ENCODE measurements around the gene PPP1R1B.

Gene PPP1R1B

GRCh38 chr17:39615434-39615833, 11.3 kb upstream of the PPP1R1B start:
- no peak for DNase-seq (ENCODE audit: low spot score)

GRCh38 chr17:39617100-39617445, 9.7 kb upstream of the PPP1R1B start:
- DNase-seq (ENCODE audit: low spot score): no peak

- no peak for DNase-seq (ENCODE audit: low spot score)
These were observed 9.1 kb upstream of the PPP1R1B start for GRCh38 chr17:39617446-39618245.

DNA sequence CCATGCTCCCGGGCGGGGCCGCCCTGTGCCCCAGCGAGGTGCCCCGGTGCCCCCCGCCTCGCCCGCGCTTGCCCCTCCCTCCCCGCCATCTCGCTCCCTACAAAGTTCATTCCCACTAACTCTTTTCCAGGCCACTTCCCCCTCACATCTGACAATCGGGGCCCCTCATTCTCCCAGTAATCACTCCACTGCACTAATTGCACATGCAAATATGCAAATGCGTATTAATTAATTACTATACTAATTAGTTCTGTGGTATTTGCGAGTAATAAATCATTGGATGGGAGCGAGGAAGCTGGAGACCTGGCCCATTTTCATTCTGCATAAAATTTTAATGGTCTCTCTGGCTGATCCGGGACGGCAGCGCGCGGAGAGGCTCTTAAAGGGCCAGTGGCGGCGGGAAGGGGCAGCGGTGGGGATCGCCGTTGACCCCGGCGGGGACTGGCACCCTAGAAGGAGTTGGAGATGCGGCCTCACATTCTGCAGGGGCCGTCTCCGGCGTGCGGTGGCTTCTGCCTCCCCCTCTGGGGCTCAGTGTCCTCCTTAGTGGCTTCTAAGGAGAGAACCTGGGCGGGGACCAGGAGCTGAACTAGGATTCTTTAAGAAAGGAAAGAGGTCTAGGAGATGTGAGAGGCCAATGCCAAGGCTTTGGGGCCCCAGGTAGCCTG, 8.4 kb upstream of the PPP1R1B start:
- no peak for DNase-seq (ENCODE audit: low spot score)

GRCh38 chr17:39618956-39619785, 7.6 kb upstream of the PPP1R1B start:
- no peak for DNase-seq (ENCODE audit: low spot score)

- DNase-seq (ENCODE audit: low spot score): no peak
These were observed 7.0 kb upstream of the PPP1R1B start for GRCh38 chr17:39619786-39620101.

DNA sequence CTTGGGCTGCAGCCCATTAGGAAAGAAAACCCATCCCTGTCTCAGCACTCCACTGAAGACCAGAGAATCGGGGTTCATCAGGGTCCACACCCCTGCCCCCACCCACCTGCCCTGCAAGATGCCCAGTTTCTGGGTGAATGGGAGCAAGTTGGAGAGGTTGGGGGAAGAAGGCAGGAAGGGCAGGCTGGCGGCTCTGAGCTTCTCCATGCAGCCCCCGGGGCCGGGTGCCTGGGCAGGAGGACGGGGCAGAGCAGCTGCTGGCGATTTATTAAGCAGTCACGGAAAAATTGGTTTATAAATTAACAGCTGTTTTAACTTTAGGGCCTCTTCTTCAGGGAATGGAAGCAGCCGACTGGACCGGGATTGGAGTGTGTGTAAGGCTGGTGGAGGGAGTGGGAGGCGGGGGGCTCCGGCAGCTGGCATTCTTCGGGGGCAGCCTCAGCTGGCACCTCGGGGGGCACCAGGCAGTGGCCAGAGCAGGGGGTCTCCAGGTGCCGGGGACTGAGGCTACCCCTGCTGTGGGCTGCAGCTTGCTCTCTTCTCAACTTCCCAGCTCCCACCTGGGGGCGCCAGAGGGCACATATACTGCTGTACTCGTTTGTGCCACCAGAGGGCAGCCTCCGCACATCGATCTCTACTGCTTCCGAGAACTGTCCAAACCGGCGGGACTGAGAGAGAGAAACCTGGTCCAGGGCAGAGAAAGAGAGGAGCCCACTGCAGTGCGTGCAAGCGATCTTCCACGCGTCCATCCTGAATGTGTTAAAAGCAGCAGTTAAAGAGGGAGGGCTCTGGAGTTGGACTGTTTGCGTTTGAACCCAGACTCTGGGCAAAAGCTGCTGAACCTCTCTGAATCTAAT, 5.0 kb upstream of the PPP1R1B start:
- DNase-seq (ENCODE audit: low spot score): peak; percentile 83

DNA sequence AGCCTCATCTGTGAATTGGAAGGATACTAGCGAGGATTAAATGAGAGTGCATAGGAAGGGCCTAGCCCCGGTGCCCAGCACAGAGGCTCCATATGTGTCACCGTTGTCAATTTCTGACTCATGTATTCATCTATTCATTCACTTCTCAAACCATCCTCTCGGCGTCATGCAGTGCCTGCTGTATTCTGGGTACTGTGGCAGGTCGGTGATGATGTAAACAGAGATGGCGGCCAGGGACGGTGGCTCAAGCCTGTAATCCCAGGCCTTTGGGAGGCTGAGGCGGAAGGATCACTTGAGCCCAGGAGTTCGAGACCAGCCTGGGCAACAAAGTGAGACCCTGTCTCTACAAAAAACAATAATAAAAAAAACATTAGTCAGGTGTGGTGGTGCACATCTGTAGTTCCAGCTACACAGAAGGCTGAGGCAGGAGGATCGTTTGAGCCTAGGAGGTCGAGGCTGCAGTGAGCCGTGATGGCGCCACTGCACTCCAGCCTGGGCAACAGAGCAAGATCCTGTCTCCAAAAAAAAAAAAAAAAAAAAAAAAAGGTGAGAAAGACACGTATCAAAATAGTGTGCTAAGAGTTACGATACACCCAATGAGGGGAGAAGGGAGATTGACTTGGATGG, 4.3 kb upstream of the PPP1R1B start:
- DNase-seq (ENCODE audit: low spot score): no peak

DNA sequence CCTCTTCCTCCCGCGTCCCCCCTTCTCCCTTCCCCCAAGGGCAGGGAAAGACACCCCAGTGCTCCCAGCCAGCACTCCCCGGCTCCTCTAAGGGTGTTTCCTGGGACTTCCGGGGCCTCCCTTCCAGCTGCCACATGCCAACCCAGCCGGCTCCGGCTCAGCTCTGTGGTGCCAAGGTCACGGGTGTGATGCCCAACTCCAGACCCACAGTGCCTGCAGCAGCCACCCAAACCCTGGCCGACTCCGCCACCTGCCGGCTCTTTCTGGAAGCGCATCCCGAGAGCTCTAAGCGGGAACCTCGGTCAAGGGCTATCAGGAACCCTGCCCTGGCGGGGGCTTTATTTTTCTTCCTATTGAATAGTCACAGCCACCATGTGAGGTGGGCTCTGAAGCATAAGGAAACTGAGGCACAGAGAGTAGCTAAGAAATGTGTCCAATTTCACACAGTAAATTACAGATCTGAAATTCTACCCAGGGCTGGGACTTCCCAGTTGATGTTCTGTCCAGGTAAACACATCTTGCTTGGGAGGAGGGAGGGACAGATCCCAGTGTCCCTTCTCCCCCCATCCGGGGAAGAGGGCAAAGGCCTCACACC, 3.3 kb upstream of the PPP1R1B start:
- DNase-seq (ENCODE audit: low spot score): peak; percentile 78

DNA sequence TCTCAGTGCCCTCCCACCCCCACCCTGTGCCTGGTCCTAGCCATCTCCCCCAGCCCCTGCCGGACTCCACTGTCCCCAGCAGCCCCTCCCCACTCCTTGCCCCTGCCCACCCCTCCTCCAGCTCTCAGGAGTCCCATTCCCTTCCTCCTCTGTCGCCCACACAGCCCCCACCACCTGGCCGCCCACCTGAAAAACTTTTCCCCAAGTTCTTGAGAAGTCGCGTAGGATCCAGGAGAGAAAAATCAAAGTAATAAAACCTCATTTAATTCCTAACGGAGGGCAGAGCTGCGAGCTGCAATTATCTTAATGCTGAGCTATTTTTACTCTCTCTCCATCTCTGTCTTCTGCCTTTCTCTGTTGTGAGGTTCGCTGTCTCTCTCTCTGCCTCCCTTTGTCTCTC, 2.4 kb upstream of the PPP1R1B start:
- peak; percentile 73 for DNase-seq (ENCODE audit: low spot score)

GRCh38 chr17:39625198-39625785, 1.5 kb upstream of the PPP1R1B start:
- no peak for DNase-seq (ENCODE audit: low spot score)

- DNase-seq (ENCODE audit: low spot score): no peak
These were observed 427 bp downstream of the PPP1R1B start for GRCh38 chr17:39627047-39627711.

- DNase-seq (ENCODE audit: low spot score): no peak
These were observed 1.2 kb downstream of the PPP1R1B start for GRCh38 chr17:39627712-39628516.

DNA sequence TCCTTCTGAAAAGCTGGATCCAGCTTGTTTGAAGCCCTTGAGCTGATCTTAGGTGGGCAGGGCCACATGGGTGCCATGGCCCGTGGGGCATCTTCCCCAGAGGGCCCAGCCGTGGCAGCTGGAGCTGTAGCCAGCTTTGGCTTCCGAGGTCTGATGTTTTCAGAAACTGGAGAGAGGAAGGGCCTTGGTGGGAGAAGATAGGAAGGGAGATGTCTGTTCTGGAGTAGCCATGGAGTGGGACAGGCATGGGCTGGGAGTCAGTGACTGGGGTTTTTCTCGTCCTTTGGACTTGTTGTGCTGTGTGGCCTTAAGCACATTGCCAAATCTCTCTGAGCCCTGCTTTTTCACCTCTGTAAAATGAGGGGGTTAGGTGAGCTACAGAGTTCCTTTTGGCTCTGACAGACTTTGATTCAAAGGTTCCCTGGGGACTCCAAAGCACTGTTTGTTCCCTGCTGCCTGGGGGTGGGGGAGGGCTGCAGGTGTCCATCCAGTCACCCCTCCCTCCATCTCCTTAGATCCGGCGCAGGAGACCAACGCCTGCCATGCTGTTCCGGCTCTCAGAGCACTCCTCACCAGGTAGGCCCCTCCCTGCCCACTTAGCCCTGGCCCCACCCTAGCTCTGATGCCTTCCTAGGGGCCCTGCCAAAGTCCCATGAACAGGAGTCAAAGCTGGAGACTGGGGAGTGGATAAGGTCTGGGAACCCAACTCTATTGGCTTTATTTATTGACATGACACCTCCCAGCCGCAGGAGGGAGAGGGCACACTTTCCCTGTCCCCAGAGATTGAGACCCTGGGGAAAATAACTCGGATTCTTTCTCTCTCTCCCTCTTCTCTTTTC, 2.1 kb downstream of the PPP1R1B start:
- DNase-seq (ENCODE audit: low spot score): no peak

GRCh38 chr17:39629494-39629880, 2.7 kb downstream of the PPP1R1B start:
- no peak for DNase-seq (ENCODE audit: low spot score)

DNA sequence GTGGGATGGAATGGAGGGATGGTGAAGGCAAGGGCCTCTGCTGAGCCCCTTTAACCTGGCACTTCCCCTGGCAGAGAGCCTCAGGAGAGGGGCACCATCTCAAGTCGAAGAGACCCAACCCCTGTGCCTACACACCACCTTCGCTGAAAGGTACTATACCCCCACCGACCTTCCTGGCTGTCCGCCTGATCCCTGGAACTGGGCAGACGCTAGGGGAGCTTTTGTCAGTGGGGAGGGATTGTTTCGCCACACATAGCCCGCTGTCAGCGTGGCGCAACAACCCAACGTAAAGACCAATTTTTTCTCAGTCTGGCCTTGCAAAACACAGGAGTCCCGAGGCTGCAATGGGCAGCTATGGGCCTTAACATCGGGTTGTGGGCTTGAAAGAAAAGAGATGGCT, 3.1 kb downstream of the PPP1R1B start:
- no peak for DNase-seq (ENCODE audit: low spot score)

DNA sequence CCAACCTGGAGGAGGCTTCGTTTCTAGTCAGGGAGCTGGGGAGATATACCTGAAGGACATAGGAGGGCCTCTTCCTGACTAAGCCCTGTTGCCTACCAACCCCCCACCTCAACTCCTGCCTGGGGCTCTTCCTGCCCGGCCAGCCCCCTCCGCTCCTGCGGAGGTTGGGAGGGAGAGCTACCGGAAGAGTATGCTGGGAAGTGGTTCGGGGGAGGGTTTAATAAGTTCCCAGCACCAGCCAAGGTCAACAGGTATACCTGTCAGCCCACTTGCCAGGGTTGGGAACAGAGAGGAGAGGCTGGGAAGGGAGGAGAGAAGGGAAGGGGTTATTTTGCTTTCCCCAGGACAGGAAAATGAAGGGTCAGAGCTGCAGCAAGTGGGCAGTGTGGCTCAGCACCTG, 4.7 kb downstream of the PPP1R1B start:
- no peak for DNase-seq (ENCODE audit: low spot score)

- DNase-seq (ENCODE audit: low spot score): peak; percentile 80
These were observed 5.6 kb downstream of the PPP1R1B start for GRCh38 chr17:39632153-39632941.
